Measurements from ENCODE around the gene LPAR2.

Gene LPAR2

DNA sequence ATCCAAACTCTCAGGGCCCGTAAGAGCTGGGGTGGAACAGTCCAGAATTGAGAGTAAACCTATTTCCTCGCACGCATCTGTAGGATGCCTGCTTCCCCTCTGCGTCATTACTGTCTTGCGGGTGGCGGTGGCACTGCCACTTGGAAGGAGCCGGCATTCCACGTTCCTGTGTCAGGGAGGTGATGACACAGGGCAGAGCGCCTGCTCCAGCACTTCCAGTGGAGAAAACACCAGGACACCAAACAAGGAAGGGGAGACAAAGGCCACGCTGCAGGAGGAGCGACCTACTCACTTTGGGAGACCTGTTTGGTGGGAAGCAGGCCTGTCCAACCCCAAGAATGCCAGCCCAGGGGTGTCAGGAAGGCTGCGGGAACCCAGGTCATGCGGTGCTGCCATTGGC, 46.6 kb downstream of the LPAR2 start:
- no peaks in the 10 kb centered on the region for H3K79me2 ChIP-seq (ENCODE audit: insufficient read depth, low read length)
- no peaks in the 10 kb centered on the region for H3K27me3 ChIP-seq (ENCODE audit: low read length)
- no peaks in the 10 kb centered on the region for H3F3A ChIP-seq (ENCODE audit: insufficient read depth)
- H3K36me3 ChIP-seq (ENCODE audit: low read length) = no peaks in the 10 kb centered on the region
- TF ChIP-seq EZH2phosphoT487 (conservative IDR thresholded peaks at IDR 0.05; ENCODE audit: low read length) (no peak), CTCF (IDR thresholded peaks at IDR 0.05; ENCODE audit: insufficient read depth, low read length, poor library complexity, severe bottlenecking) (no peak)
- no peak overlapping the region for H3K9ac ChIP-seq (ENCODE audit: low read length)
- no peaks in the 10 kb centered on the region for H3K9me2 ChIP-seq (replicated peaks; ENCODE audit: insufficient read depth, low read length)
- no peaks in the 10 kb centered on the region for H3K9me3 ChIP-seq (ENCODE audit: insufficient read depth, low read length)
- no peaks in the 10 kb centered on the region for H4K20me1 ChIP-seq (ENCODE audit: low read depth, low read length)
- no peak overlapping the region for H3K27ac ChIP-seq (ENCODE audit: low read depth, low read length)
- no peak overlapping the region for H3K4me2 ChIP-seq (ENCODE audit: low read depth, low read length, poor library complexity, severe bottlenecking)
- H2AFZ ChIP-seq (ENCODE audit: low read depth, low read length, severe bottlenecking) = no peak overlapping the region
- H3K4me3 ChIP-seq (ENCODE audit: insufficient read depth, low read length, poor library complexity, severe bottlenecking) = no peak overlapping the region

GRCh38 chr19:19580418-19580817, 47.6 kb downstream of the LPAR2 start:
- no peaks in the 10 kb centered on the region for H3K27me3 ChIP-seq (ENCODE audit: low read length)
- H3K36me3 ChIP-seq (ENCODE audit: low read length) = no peaks in the 10 kb centered on the region
- H3K27ac ChIP-seq (ENCODE audit: low read depth, low read length) = no peak overlapping the region
- H4K20me1 ChIP-seq (ENCODE audit: low read depth, low read length) = no peaks in the 10 kb centered on the region
- no peaks in the 10 kb centered on the region for H3F3A ChIP-seq (ENCODE audit: insufficient read depth)
- no peaks in the 10 kb centered on the region for H3K79me2 ChIP-seq (ENCODE audit: insufficient read depth, low read length)
- no peak overlapping the region for H3K4me2 ChIP-seq (ENCODE audit: low read depth, low read length, poor library complexity, severe bottlenecking)
- H3K9me2 ChIP-seq (replicated peaks; ENCODE audit: insufficient read depth, low read length) = no peaks in the 10 kb centered on the region
- no peaks in the 10 kb centered on the region for H3K9me3 ChIP-seq (ENCODE audit: insufficient read depth, low read length)
- no peak overlapping the region for H2AFZ ChIP-seq (ENCODE audit: low read depth, low read length, severe bottlenecking)
- TF ChIP-seq EZH2phosphoT487 (conservative IDR thresholded peaks at IDR 0.05; ENCODE audit: low read length) = no peak
- no peak for TF ChIP-seq CTCF (IDR thresholded peaks at IDR 0.05; ENCODE audit: insufficient read depth, low read length, poor library complexity, severe bottlenecking)
- no peak overlapping the region for H3K4me3 ChIP-seq (ENCODE audit: insufficient read depth, low read length, poor library complexity, severe bottlenecking)
- no peak overlapping the region for H3K9ac ChIP-seq (ENCODE audit: low read length)

DNA sequence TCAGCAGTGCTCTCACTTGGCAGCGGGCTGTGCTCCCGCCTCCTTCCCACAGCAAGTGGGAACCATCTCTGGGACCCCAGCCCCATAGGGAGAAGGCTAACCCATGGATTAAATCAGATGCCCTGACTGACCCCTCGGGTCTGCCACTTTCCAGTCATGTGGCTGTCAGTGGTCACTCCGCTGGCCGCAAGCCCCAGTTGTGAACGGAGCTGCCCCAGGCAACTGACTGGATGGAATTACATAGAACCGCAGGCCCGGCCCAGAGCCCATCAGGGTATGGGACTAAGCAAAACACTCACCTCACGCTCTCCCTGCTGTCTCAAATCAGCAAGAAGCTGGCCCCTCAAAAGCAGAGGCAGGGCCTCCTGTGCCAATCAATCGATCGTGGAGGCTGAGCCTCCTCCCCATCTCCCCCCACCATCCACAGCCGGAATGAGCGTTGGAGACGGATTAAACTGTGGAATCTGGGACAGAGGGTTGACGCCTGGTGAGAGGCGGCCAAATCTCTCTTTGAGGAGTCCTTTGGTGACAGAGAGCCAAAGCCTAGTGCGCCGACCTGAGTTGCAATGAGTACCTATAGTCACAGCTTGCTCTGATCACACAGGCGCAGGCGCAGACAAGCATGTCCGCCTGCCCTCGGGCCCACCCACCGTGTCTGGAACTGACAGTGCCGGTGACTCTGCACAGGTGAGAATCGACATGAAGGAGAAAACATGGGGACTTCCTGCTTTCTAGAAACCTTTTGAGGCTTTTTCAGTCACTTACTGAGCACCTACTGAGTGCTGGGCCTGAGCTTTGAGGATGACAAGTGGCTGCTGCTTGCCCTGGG, 48.3 kb downstream of the LPAR2 start:
- H3K4me3 ChIP-seq (ENCODE audit: insufficient read depth, low read length, poor library complexity, severe bottlenecking) = no peak overlapping the region
- no peaks in the 10 kb centered on the region for H3K36me3 ChIP-seq (ENCODE audit: low read length)

More for the DNA sequence above, 48.3 kb downstream of the LPAR2 start:
- Histone ChIP-seq H2AFZ (ENCODE audit: low read depth, low read length, severe bottlenecking) (no peak overlapping the region), H3K9me2 (replicated peaks; ENCODE audit: insufficient read depth, low read length) (no peaks in the 10 kb centered on the region), H3K27ac (ENCODE audit: low read depth, low read length) (no peak overlapping the region), H3K9me3 (ENCODE audit: insufficient read depth, low read length) (no peaks in the 10 kb centered on the region), H4K20me1 (ENCODE audit: low read depth, low read length) (no peaks in the 10 kb centered on the region), H3K79me2 (ENCODE audit: insufficient read depth, low read length) (no peaks in the 10 kb centered on the region), H3K4me2 (ENCODE audit: low read depth, low read length, poor library complexity, severe bottlenecking) (no peak overlapping the region), H3K9ac (ENCODE audit: low read length) (no peak overlapping the region), H3K27me3 (ENCODE audit: low read length) (no peaks in the 10 kb centered on the region), H3F3A (ENCODE audit: insufficient read depth) (no peaks in the 10 kb centered on the region)
- TF ChIP-seq CTCF (IDR thresholded peaks at IDR 0.05; ENCODE audit: insufficient read depth, low read length, poor library complexity, severe bottlenecking) (no peak), EZH2phosphoT487 (conservative IDR thresholded peaks at IDR 0.05; ENCODE audit: low read length) (no peak)
